ENCODE data around the gene ZNF639.

Gene ZNF639

GRCh38 chr3:179363332-179363731 lies 40.5 kb downstream of the ZNF639 start:
- TF ChIP-seq, protein P1, sequence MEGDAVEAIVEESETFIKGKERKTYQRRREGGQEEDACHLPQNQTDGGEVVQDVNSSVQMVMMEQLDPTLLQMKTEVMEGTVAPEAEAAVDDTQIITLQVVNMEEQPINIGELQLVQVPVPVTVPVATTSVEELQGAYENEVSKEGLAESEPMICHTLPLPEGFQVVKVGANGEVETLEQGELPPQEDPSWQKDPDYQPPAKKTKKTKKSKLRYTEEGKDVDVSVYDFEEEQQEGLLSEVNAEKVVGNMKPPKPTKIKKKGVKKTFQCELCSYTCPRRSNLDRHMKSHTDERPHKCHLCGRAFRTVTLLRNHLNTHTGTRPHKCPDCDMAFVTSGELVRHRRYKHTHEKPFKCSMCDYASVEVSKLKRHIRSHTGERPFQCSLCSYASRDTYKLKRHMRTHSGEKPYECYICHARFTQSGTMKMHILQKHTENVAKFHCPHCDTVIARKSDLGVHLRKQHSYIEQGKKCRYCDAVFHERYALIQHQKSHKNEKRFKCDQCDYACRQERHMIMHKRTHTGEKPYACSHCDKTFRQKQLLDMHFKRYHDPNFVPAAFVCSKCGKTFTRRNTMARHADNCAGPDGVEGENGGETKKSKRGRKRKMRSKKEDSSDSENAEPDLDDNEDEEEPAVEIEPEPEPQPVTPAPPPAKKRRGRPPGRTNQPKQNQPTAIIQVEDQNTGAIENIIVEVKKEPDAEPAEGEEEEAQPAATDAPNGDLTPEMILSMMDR (conservative IDR thresholded peaks at IDR 0.05; ENCODE audit: low read depth, low read length) = no peak
- DNase-seq (ENCODE audit: low read depth) = no peak
- no peak overlapping the region for H3K4me3 ChIP-seq (ENCODE audit: low read depth, low read length)

DNA sequence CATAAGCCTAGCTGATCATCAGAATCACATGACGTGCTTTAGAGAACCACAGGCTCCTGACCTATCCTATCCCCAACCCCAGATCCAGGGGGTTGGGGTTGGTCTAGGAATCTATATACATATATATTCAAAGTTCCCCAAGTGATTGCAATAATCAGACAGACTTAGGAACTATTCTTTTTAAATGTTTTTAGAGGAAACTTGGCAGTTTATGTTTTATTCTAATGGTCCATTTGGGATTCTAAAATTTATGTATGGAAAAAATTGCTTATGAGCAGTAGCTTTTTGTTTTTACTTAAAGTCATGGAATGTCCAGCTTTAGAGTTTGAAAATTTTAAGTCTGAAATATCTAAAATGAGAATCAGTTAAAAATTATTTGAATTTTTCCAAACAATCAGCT lies 46.8 kb downstream of the ZNF639 start:
- TF ChIP-seq, protein P1 (conservative IDR thresholded peaks at IDR 0.05; ENCODE audit: low read depth, low read length) = no peak
- no peak overlapping the region for H3K4me3 ChIP-seq (ENCODE audit: low read depth, low read length)
- DNase-seq (ENCODE audit: low read depth) = no peak

- DNase-seq (ENCODE audit: low read depth) = no peak
- H3K4me3 ChIP-seq (ENCODE audit: low read depth, low read length) = no peak overlapping the region
Observed at GRCh38 chr3:179373938-179374337, 51.1 kb downstream of the ZNF639 start.

GRCh38 chr3:179375091-179375999 lies 52.5 kb downstream of the ZNF639 start:
- no peak for DNase-seq (ENCODE audit: low read depth)
- TF ChIP-seq, protein P1 (conservative IDR thresholded peaks at IDR 0.05; ENCODE audit: low read depth, low read length) = no peak

More at GRCh38 chr3:179373938-179374337, 51.1 kb downstream of the ZNF639 start:
- TF ChIP-seq, protein P1 (conservative IDR thresholded peaks at IDR 0.05; ENCODE audit: low read depth, low read length) = peak; percentile 23

GRCh38 chr3:179376474-179376873 lies 53.6 kb downstream of the ZNF639 start:
- H3K4me3 ChIP-seq (ENCODE audit: low read depth, low read length) = no peak overlapping the region
- DNase-seq (ENCODE audit: low read depth) = no peak
- TF ChIP-seq, protein P1 (conservative IDR thresholded peaks at IDR 0.05; ENCODE audit: low read depth, low read length) = no peak

More at GRCh38 chr3:179375091-179375999, 52.5 kb downstream of the ZNF639 start:
- no peak overlapping the region for H3K4me3 ChIP-seq (ENCODE audit: low read depth, low read length)
